ENCODE results near the gene HNRNPH3.
"Not testable (repeated sequence)": the region's sequence is repeated elsewhere in the genome, so short reads cannot be mapped to it uniquely, and the experiment has no call there.

The HNRNPH3 gene, protein sequence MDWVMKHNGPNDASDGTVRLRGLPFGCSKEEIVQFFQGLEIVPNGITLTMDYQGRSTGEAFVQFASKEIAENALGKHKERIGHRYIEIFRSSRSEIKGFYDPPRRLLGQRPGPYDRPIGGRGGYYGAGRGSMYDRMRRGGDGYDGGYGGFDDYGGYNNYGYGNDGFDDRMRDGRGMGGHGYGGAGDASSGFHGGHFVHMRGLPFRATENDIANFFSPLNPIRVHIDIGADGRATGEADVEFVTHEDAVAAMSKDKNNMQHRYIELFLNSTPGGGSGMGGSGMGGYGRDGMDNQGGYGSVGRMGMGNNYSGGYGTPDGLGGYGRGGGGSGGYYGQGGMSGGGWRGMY

DNA sequence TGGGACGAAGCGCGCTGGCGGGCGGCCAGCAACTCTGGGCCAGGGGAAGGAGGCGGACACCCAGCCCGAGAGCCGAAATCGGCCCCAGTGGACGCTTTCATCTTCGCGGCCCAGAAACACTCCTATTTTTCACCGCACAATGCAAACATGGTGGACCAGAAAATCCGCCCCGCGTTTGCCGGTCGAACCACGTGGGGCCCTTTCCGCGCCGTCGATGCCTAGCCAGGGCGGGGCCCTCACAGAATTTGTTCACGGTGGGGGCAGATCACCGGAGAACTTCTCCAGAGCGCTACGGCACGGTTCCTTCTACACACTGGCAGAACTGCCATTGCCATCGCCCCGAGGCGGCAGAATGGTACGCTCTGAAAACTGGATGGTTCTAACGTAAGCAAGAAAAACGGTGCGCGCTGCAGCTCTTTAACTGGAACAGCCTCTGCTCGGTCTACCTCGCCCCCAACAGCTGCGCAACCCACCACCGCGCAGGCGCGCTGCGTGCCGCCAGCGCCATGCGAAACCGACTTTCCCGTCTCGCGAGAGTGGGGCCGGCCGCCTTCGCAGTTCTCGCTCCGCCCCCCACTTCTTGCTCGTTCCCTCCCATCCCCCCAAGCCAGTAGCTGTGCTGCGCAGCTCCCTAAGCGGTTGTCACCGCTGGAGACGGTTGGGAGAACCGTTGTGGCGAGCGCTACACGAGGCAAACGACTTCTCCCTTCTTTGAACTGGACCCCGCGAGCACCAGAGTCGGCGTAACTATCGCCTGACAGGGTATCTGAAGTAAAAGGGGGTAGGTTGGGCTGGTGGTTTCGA, at the start of gene HNRNPH3:
Gene HNRNPH3, plus strand, starts transcription at position 610 of the 804 bp plus-strand sequence. CDS start 5,158 bp downstream, outside the sequence.
- peak; percentile 86 for DNase-seq (ENCODE audit: low read depth)

DNA sequence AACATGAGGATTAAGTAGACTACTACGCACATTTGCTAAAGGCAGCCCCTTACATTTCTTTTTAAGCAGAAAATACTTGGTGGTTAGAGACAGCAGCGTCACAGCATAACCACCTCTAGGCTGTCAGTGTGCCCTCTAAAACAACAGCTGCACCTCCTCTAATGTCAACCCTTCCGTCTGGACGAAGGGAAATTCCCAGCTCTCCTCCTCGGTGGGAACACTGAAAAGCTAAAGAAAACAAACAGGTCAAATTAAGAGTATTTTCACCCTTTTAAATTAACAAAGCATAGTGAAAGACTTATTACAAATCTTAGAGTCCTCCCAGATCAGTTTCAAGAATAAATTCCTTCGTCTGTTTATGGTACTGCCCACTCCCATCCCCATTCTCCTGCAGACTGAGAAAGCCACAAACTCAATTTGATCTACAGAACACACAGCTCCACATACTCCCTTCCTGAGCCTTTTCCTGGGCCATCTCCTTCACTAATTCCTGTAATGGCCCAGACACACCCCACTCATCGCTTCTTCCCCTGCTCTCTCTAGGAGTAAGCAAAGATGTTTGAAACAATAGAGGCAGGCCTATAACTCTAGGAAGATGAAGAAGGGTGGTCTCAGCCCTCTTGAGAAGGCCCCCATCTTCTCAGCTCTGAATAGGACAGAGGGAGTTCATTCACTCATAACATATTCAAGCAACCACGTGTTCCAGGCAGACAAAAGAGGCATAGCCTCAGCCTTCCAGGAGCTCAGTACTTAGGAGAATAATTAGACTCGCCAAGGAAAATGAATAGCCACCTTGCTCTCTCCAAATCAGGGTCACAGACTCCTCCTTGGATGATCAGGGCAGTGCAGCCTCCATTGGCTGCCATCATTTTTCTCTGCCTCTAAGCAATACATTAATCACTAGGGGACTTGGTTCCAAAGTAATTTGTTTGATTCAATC, 47.5 kb upstream of the HNRNPH3 start:
- no peak for DNase-seq (ENCODE audit: low read depth)

DNA sequence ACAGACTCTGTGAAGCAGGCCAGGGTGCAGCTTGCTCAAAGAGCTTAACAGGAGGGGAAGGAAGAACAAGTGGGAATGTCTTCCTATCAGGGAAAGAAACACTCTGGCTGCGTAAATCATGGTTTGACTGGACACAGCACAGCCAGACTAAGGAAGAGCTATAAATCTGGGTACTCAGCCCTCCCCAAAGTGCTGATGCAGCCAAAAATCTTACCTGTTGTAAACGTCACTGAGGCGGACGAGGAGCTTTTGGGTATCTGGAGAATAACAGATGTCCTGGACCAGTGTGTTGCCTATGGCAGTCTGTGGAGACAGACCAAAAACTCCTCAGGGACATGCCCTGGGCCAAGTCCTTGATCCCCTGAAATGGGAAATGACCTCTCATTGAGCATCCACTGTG, 43.1 kb upstream of the HNRNPH3 start:
- no peak for DNase-seq (ENCODE audit: low read depth)

DNA sequence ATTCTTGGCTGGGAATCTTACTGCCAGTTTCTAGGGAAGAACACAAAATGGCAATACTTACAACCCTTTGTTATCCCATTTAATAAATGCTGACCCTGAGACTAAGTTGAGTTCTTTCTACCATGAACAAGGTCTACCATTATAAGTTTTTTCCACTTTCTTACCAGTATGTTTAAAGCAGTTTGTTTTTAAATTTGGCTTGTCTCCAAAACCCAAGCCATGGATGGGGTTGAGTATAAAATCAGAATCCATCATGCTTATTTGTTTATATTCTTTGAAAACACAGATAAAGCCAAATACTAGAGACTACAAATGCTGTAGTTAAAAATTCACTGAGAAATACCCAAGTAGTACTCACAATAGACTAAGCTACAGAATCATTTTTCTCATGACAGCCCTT, 41.1 kb upstream of the HNRNPH3 start:
- DNase-seq (ENCODE audit: low read depth) = no peak

DNA sequence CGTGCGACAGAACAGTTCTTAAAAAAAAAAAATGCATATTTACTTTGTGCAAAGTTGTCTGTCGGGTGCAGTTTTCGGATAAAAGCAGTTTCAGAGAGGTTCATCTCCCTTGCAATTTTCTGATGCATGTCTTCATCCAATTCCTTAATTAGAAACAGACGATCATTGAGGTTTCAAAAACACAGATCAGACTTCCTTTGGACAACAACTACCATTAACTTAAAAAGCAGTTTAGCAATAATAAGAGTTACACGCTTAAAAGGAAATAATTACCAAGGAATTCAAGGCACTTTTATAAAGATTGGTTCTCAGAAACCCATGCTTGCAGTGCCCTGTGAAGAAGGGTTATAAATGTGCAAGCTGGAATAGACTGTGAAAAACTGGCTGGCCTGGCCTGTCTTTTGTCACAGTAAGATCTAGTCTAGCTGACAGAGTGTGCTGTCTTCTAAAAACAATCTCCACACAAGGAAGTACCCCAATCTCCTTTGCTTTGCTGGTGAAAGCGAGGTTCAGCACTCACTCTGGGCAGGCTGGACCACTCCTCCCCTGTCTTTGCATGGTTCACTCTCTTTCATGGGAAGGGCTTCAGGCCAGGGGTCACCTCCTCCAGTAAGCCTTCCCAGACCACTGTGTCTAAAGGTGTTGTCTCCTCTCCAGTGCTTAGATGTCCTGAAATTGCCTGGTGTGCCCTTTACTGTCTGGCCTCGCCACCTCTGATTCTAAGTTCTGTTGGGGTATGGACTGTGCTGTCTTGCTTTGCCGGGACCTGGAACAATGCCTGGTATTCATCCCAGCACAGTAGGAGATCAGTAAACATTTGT, 34.8 kb upstream of the HNRNPH3 start:
- DNase-seq (ENCODE audit: low read depth) = no peak

DNA sequence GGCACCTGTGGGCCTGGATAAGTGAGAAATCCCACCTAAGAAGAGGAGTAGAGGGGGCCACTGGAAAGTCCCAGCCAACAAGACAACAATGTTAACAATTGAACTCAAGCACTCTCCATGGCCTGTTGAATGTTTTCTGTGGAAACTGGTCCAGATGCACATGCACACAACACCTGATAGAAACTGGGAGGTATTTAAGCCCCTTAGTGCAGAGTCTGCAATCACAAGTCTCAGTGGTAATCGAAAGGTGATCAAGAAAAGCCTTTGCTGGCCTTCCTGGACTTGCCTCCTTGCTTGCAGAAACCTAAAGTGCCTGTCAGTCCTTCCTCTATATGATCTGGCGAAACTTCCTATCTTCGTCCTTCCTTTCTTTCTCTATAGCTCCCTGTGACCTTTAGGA, 30.6 kb upstream of the HNRNPH3 start:
- DNase-seq (ENCODE audit: low read depth) = no peak

DNA sequence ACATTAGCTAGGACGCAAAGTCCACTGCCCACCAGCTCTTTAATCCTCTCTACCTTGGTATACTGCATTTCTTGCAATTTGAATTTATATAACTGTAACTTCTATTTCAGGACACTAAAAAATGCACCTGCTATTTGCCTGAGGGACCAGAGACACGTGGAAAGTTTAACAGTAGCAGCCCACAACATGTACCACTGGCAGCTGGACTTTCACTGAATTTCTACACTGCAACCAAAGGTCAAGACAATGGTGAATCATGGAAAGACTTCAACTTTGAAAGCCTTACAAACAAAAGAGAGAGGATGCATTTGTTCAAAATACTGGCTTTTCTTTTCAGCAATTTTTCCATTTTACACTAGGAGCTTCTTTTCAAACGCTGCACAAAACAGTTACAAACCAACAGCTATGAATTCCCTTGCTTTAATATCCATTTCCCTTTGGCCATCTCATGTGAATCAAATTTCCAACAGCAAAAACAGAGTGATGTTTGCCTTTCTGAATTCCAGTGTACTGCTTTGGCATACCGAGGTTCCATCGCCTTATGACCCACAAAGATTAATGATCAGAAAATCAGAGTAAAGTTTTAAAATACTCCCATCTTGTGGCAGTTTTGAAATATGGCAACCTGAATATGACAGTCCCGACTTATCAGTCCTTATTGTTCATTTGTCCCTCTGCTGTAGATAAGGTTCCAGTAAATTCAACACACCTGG, 29.9 kb upstream of the HNRNPH3 start:
- DNase-seq (ENCODE audit: low read depth) = peak; percentile 20

- DNase-seq (ENCODE audit: low read depth) = no peak
These were observed 29.4 kb upstream of the HNRNPH3 start for GRCh38 chr10:68302503-68302823.

- no peak for DNase-seq (ENCODE audit: low read depth)
These were observed 29.0 kb upstream of the HNRNPH3 start for GRCh38 chr10:68302871-68303270.

- DNase-seq (ENCODE audit: low read depth) = no peak
These were observed 27.9 kb upstream of the HNRNPH3 start for GRCh38 chr10:68303849-68304412.

GRCh38 chr10:68305854-68306253, 26.0 kb upstream of the HNRNPH3 start:
- no peak for DNase-seq (ENCODE audit: low read depth)

DNA sequence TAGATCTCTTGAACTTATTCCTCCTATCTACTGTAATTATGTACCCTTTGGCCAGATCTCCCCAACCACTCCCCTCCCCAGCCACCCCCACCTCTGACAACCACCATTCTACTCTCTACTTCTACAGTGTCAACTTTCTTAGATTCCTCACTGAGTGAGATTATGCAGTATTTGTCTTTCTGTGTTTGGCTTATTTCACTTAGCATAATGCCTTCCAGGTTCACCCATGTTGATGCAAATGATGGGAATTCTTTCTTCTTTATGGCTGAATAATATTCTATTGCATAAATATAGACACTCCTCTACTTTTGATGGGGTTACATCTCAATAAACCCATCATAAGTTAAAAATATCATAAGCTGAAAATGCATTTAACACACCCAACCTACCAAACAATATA, 21.3 kb upstream of the HNRNPH3 start:
- no peak for DNase-seq (ENCODE audit: low read depth)

GRCh38 chr10:68314930-68315329, 16.9 kb upstream of the HNRNPH3 start:
- not testable (repeated sequence) for DNase-seq (ENCODE audit: low read depth)

GRCh38 chr10:68315582-68315981, 16.3 kb upstream of the HNRNPH3 start:
- no peak for DNase-seq (ENCODE audit: low read depth)

DNA sequence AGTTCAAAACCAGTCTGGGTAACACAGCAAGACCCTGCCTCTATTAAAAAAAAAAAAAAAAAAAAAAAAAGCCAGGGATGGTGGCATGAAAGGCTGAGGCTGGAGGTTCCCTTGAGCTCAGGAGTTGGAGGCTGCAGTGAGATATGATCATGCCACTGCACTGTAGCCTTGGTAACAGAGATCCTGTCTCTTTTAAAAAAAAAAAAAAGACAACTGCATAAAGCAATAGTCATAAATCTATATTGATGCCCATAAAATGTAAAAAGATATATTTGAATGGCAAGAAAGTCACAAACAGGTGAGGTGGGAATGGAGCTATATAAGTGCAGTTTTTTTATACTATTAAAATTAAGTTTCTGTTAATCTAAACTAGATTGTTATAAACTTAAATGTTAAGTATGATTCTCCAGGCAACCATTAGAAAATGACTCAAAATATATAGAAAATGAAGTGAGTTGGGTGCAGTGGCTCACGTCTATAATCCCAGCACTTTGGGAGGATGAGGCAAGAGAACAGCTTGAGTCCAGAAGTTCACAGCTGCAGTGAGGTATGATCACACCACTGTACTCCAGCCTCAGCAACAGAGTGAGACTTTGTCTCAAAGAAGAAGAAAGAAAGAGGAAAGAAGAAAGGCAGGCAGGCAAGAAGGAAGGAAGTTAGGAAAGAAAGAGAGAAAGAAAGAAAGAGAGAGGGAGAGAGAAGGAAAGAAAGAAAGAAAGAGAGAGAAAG, 13.4 kb upstream of the HNRNPH3 start:
- no peak for DNase-seq (ENCODE audit: low read depth)

DNA sequence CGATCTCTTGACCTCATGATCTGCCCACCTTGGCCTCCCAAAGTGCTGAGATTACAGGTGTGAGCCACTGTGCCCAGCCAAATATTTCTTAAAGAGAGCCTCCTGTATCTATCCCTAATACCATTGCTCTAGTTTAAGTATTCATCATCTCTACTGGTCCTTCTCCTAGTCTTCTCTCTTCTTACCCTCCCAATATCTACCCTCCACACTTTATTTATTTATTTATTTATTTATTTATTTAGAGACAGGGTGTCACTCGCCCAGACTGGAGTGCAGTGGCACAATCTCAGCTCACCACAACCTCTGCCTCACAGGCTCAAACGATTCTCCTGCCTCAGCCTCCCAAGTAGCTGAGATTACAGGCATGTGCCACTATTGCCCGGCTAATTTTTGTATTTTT, 7.5 kb upstream of the HNRNPH3 start:
- DNase-seq (ENCODE audit: low read depth) = not testable (repeated sequence)

GRCh38 chr10:68327889-68328786, 3.7 kb upstream of the HNRNPH3 start:
- peak; percentile 44 for DNase-seq (ENCODE audit: low read depth)

DNA sequence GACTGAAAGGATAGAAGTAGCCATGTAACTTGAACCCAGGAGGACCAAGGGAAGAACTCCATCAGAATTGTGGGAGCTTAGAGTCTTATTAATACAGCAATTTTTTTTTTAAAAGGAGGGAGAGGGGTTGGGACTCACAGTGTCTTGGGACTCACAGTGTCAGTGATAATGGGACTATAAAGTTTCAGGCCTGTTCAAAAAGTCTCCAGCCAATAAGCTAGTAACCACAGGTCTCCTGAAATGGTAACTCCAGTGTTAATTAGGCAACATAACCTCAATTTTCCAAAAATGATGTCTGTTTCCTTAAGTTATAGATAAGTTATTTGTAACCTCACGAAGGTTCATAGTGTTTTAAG, 2.4 kb upstream of the HNRNPH3 start:
- DNase-seq (ENCODE audit: low read depth) = no peak
